ENCODE measurements around the gene RBM34. TPM values are rescaled to one million over a fixed set of nuclear protein-coding genes. Genes with fewer than 3 reads are reported as not detected.
"Not testable (repeated sequence)": the region's sequence is repeated elsewhere in the genome, so short reads cannot be mapped to it uniquely, and the experiment has no call there.

RBM34 gene
- polyA plus RNA-seq, 1 donor: 59.0 TPM

- not testable (repeated sequence) for DNase-seq (ENCODE audit: low read depth)
These were observed 69.6 kb downstream of the RBM34 start for GRCh38 chr1:235091319-235092044.

GRCh38 chr1:235090406-235091069, 70.5 kb downstream of the RBM34 start:
- no peak for DNase-seq (ENCODE audit: low read depth)

GRCh38 chr1:235088907-235089306, 72.1 kb downstream of the RBM34 start:
- no peak for DNase-seq (ENCODE audit: low read depth)

- no peak for DNase-seq (ENCODE audit: low read depth)
These were observed 72.6 kb downstream of the RBM34 start for GRCh38 chr1:235088430-235088829.

- DNase-seq (ENCODE audit: low read depth): no peak
These were observed 73.1 kb downstream of the RBM34 start for GRCh38 chr1:235087906-235088305.

- DNase-seq (ENCODE audit: low read depth): not testable (repeated sequence)
These were observed 75.5 kb downstream of the RBM34 start for GRCh38 chr1:235085411-235086117.

Other genes with a start within 250 kb of the RBM34 start
- gene TOMM20, start 32.4 kb downstream of the RBM34 start, polyA plus RNA-seq (ENCODE audit: insufficient read length): 180 TPM
- 20.2 TPM for gene ARID4B, start 166.9 kb upstream of the RBM34 start, polyA plus RNA-seq (ENCODE audit: insufficient read length)
- gene GGPS1, start 167.3 kb upstream of the RBM34 start, polyA plus RNA-seq (ENCODE audit: insufficient read length): 36.9 TPM
- gene TBCE, start 206.2 kb upstream of the RBM34 start, polyA plus RNA-seq (ENCODE audit: insufficient read length): 47.4 TPM